ENCODE measurements around the gene CLSTN2.

Gene CLSTN2

GRCh38 chr3:140177943-140178342 is 243.0 kb downstream of the CLSTN2 start:
- H3K9ac ChIP-seq (ENCODE audit: low read depth in 1 of 2, low read length in 2 of 2), result no peak overlapping the region
- no peak overlapping the region for H3K4me3 ChIP-seq (ENCODE audit: low read depth in 1 of 2, low read length in 2 of 2)
- H3K36me3 ChIP-seq (ENCODE audit: control insufficient read depth in 1 of 2, insufficient read depth in 2 of 2, low read length in 2 of 2), result no peaks in the 10 kb centered on the region
- H3K27ac ChIP-seq (ENCODE audit: low read depth, low read length), result no peak overlapping the region
- no peaks in the 10 kb centered on the region for H3K9me3 ChIP-seq (ENCODE audit: control insufficient read depth in 1 of 2, low read length in 2 of 2)
- no peaks in the 10 kb centered on the region for H3K27me3 ChIP-seq (ENCODE audit: control insufficient read depth in 1 of 2, insufficient read depth in 2 of 2, low read length in 2 of 2)
- H3K4me1 ChIP-seq (ENCODE audit: control insufficient read depth in 1 of 2, insufficient read depth in 2 of 2, low read length in 2 of 2), result no peaks in the 10 kb centered on the region

GRCh38 chr3:140178482-140178881 is 243.5 kb downstream of the CLSTN2 start:
- no peaks in the 10 kb centered on the region for H3K4me1 ChIP-seq (ENCODE audit: control insufficient read depth in 1 of 2, insufficient read depth in 2 of 2, low read length in 2 of 2)
- no peak overlapping the region for H3K4me3 ChIP-seq (ENCODE audit: low read depth in 1 of 2, low read length in 2 of 2)
- no peaks in the 10 kb centered on the region for H3K27me3 ChIP-seq (ENCODE audit: control insufficient read depth in 1 of 2, insufficient read depth in 2 of 2, low read length in 2 of 2)
- H3K9me3 ChIP-seq (ENCODE audit: control insufficient read depth in 1 of 2, low read length in 2 of 2), result no peaks in the 10 kb centered on the region
- H3K27ac ChIP-seq (ENCODE audit: low read depth, low read length), result no peak overlapping the region
- no peaks in the 10 kb centered on the region for H3K36me3 ChIP-seq (ENCODE audit: control insufficient read depth in 1 of 2, insufficient read depth in 2 of 2, low read length in 2 of 2)
- no peak overlapping the region for H3K9ac ChIP-seq (ENCODE audit: low read depth in 1 of 2, low read length in 2 of 2)

- Histone ChIP-seq H3K27ac (ENCODE audit: low read depth, low read length) (no peak overlapping the region), H3K9me3 (ENCODE audit: control insufficient read depth in 1 of 2, low read length in 2 of 2) (no peaks in the 10 kb centered on the region), H3K4me1 (ENCODE audit: control insufficient read depth in 1 of 2, insufficient read depth in 2 of 2, low read length in 2 of 2) (no peaks in the 10 kb centered on the region), H3K4me3 (ENCODE audit: low read depth in 1 of 2, low read length in 2 of 2) (no peak overlapping the region), H3K9ac (ENCODE audit: low read depth in 1 of 2, low read length in 2 of 2) (no peak overlapping the region), H3K36me3 (ENCODE audit: control insufficient read depth in 1 of 2, insufficient read depth in 2 of 2, low read length in 2 of 2) (no peaks in the 10 kb centered on the region), H3K27me3 (ENCODE audit: control insufficient read depth in 1 of 2, insufficient read depth in 2 of 2, low read length in 2 of 2) (no peaks in the 10 kb centered on the region)
These were observed 245.6 kb downstream of the CLSTN2 start for GRCh38 chr3:140180603-140181002.

GRCh38 chr3:140185375-140185774 is 250.4 kb downstream of the CLSTN2 start:
- no peaks in the 10 kb centered on the region for H3K27me3 ChIP-seq (ENCODE audit: control insufficient read depth in 1 of 2, insufficient read depth in 2 of 2, low read length in 2 of 2)
- H3K9ac ChIP-seq (ENCODE audit: low read depth in 1 of 2, low read length in 2 of 2), result no peak overlapping the region
- no peaks in the 10 kb centered on the region for H3K4me1 ChIP-seq (ENCODE audit: control insufficient read depth in 1 of 2, insufficient read depth in 2 of 2, low read length in 2 of 2)
- no peak overlapping the region for H3K4me3 ChIP-seq (ENCODE audit: low read depth in 1 of 2, low read length in 2 of 2)
- H3K9me3 ChIP-seq (ENCODE audit: control insufficient read depth in 1 of 2, low read length in 2 of 2), result no peaks in the 10 kb centered on the region
- no peak overlapping the region for H3K27ac ChIP-seq (ENCODE audit: low read depth, low read length)
- H3K36me3 ChIP-seq (ENCODE audit: control insufficient read depth in 1 of 2, insufficient read depth in 2 of 2, low read length in 2 of 2), result no peaks in the 10 kb centered on the region

GRCh38 chr3:140186421-140186920 is 251.5 kb downstream of the CLSTN2 start:
- Histone ChIP-seq H3K36me3 (ENCODE audit: control insufficient read depth in 1 of 2, insufficient read depth in 2 of 2, low read length in 2 of 2) (no peaks in the 10 kb centered on the region), H3K27ac (ENCODE audit: low read depth, low read length) (no peak overlapping the region), H3K9me3 (ENCODE audit: control insufficient read depth in 1 of 2, low read length in 2 of 2) (no peaks in the 10 kb centered on the region), H3K27me3 (ENCODE audit: control insufficient read depth in 1 of 2, insufficient read depth in 2 of 2, low read length in 2 of 2) (no peaks in the 10 kb centered on the region), H3K4me1 (ENCODE audit: control insufficient read depth in 1 of 2, insufficient read depth in 2 of 2, low read length in 2 of 2) (no peaks in the 10 kb centered on the region), H3K9ac (ENCODE audit: low read depth in 1 of 2, low read length in 2 of 2) (no peak overlapping the region), H3K4me3 (ENCODE audit: low read depth in 1 of 2, low read length in 2 of 2) (no peak overlapping the region)

GRCh38 chr3:140187028-140187427 is 252.0 kb downstream of the CLSTN2 start:
- Histone ChIP-seq H3K27ac (ENCODE audit: low read depth, low read length) (no peak overlapping the region), H3K4me1 (ENCODE audit: control insufficient read depth in 1 of 2, insufficient read depth in 2 of 2, low read length in 2 of 2) (no peaks in the 10 kb centered on the region), H3K36me3 (ENCODE audit: control insufficient read depth in 1 of 2, insufficient read depth in 2 of 2, low read length in 2 of 2) (no peaks in the 10 kb centered on the region), H3K9ac (ENCODE audit: low read depth in 1 of 2, low read length in 2 of 2) (no peak overlapping the region), H3K4me3 (ENCODE audit: low read depth in 1 of 2, low read length in 2 of 2) (no peak overlapping the region), H3K27me3 (ENCODE audit: control insufficient read depth in 1 of 2, insufficient read depth in 2 of 2, low read length in 2 of 2) (no peaks in the 10 kb centered on the region), H3K9me3 (ENCODE audit: control insufficient read depth in 1 of 2, low read length in 2 of 2) (no peaks in the 10 kb centered on the region)

GRCh38 chr3:140187656-140188221 is 252.8 kb downstream of the CLSTN2 start:
- no peaks in the 10 kb centered on the region for H3K9me3 ChIP-seq (ENCODE audit: control insufficient read depth in 1 of 2, low read length in 2 of 2)
- no peaks in the 10 kb centered on the region for H3K27me3 ChIP-seq (ENCODE audit: control insufficient read depth in 1 of 2, insufficient read depth in 2 of 2, low read length in 2 of 2)
- H3K9ac ChIP-seq (ENCODE audit: low read depth in 1 of 2, low read length in 2 of 2), result no peak overlapping the region
- H3K4me1 ChIP-seq (ENCODE audit: control insufficient read depth in 1 of 2, insufficient read depth in 2 of 2, low read length in 2 of 2), result no peaks in the 10 kb centered on the region
- no peak overlapping the region for H3K27ac ChIP-seq (ENCODE audit: low read depth, low read length)
- H3K36me3 ChIP-seq (ENCODE audit: control insufficient read depth in 1 of 2, insufficient read depth in 2 of 2, low read length in 2 of 2), result no peaks in the 10 kb centered on the region
- no peak overlapping the region for H3K4me3 ChIP-seq (ENCODE audit: low read depth in 1 of 2, low read length in 2 of 2)

GRCh38 chr3:140188285-140188684 is 253.3 kb downstream of the CLSTN2 start:
- no peaks in the 10 kb centered on the region for H3K9me3 ChIP-seq (ENCODE audit: control insufficient read depth in 1 of 2, low read length in 2 of 2)
- no peak overlapping the region for H3K9ac ChIP-seq (ENCODE audit: low read depth in 1 of 2, low read length in 2 of 2)
- H3K4me1 ChIP-seq (ENCODE audit: control insufficient read depth in 1 of 2, insufficient read depth in 2 of 2, low read length in 2 of 2), result no peaks in the 10 kb centered on the region
- H3K27me3 ChIP-seq (ENCODE audit: control insufficient read depth in 1 of 2, insufficient read depth in 2 of 2, low read length in 2 of 2), result no peaks in the 10 kb centered on the region
- H3K27ac ChIP-seq (ENCODE audit: low read depth, low read length), result no peak overlapping the region
- no peak overlapping the region for H3K4me3 ChIP-seq (ENCODE audit: low read depth in 1 of 2, low read length in 2 of 2)
- no peaks in the 10 kb centered on the region for H3K36me3 ChIP-seq (ENCODE audit: control insufficient read depth in 1 of 2, insufficient read depth in 2 of 2, low read length in 2 of 2)

- H3K9ac ChIP-seq (ENCODE audit: low read depth in 1 of 2, low read length in 2 of 2), result no peak overlapping the region
- no peaks in the 10 kb centered on the region for H3K4me1 ChIP-seq (ENCODE audit: control insufficient read depth in 1 of 2, insufficient read depth in 2 of 2, low read length in 2 of 2)
- H3K36me3 ChIP-seq (ENCODE audit: control insufficient read depth in 1 of 2, insufficient read depth in 2 of 2, low read length in 2 of 2), result no peaks in the 10 kb centered on the region
- H3K27ac ChIP-seq (ENCODE audit: low read depth, low read length), result no peak overlapping the region
- no peak overlapping the region for H3K4me3 ChIP-seq (ENCODE audit: low read depth in 1 of 2, low read length in 2 of 2)
- H3K9me3 ChIP-seq (ENCODE audit: control insufficient read depth in 1 of 2, low read length in 2 of 2), result no peaks in the 10 kb centered on the region
- H3K27me3 ChIP-seq (ENCODE audit: control insufficient read depth in 1 of 2, insufficient read depth in 2 of 2, low read length in 2 of 2), result no peaks in the 10 kb centered on the region
These were observed 254.3 kb downstream of the CLSTN2 start for GRCh38 chr3:140189267-140189666.

GRCh38 chr3:140189976-140190375 is 255.0 kb downstream of the CLSTN2 start:
- Histone ChIP-seq H3K9ac (ENCODE audit: low read depth in 1 of 2, low read length in 2 of 2) (no peak overlapping the region), H3K27ac (ENCODE audit: low read depth, low read length) (no peak overlapping the region), H3K36me3 (ENCODE audit: control insufficient read depth in 1 of 2, insufficient read depth in 2 of 2, low read length in 2 of 2) (no peaks in the 10 kb centered on the region), H3K4me1 (ENCODE audit: control insufficient read depth in 1 of 2, insufficient read depth in 2 of 2, low read length in 2 of 2) (no peaks in the 10 kb centered on the region), H3K4me3 (ENCODE audit: low read depth in 1 of 2, low read length in 2 of 2) (no peak overlapping the region), H3K9me3 (ENCODE audit: control insufficient read depth in 1 of 2, low read length in 2 of 2) (no peaks in the 10 kb centered on the region), H3K27me3 (ENCODE audit: control insufficient read depth in 1 of 2, insufficient read depth in 2 of 2, low read length in 2 of 2) (no peaks in the 10 kb centered on the region)

GRCh38 chr3:140196970-140197369 is 262.0 kb downstream of the CLSTN2 start:
- Histone ChIP-seq H3K4me3 (ENCODE audit: low read depth in 1 of 2, low read length in 2 of 2) (no peak overlapping the region), H3K4me1 (ENCODE audit: control insufficient read depth in 1 of 2, insufficient read depth in 2 of 2, low read length in 2 of 2) (no peaks in the 10 kb centered on the region), H3K9me3 (ENCODE audit: control insufficient read depth in 1 of 2, low read length in 2 of 2) (no peaks in the 10 kb centered on the region), H3K36me3 (ENCODE audit: control insufficient read depth in 1 of 2, insufficient read depth in 2 of 2, low read length in 2 of 2) (no peaks in the 10 kb centered on the region), H3K27ac (ENCODE audit: low read depth, low read length) (no peak overlapping the region), H3K27me3 (ENCODE audit: control insufficient read depth in 1 of 2, insufficient read depth in 2 of 2, low read length in 2 of 2) (no peaks in the 10 kb centered on the region), H3K9ac (ENCODE audit: low read depth in 1 of 2, low read length in 2 of 2) (no peak overlapping the region)

Measured in duodenal mucosa (tissue), 2 donors.